ENCODE measurements around the gene SCAF1.

The SCAF1 gene

GRCh38 chr19:49691243-49692146 lies 49.5 kb downstream of the SCAF1 start:
- Histone ChIP-seq H3K4me3 (ENCODE audit: insufficient read length, low read depth) (peak overlapping the region; percentile 60), H3K4me1 (ENCODE audit: insufficient read depth, insufficient read length) (peaks cover 19% of the 10 kb centered on the region), H3K9ac (ENCODE audit: insufficient read length, low read depth) (peak overlapping the region; percentile 88), H3K36me3 (ENCODE audit: insufficient read depth, insufficient read length, low read length) (peaks cover 31% of the 10 kb centered on the region), H3K9me3 (ENCODE audit: insufficient read depth, low read length) (no peaks in the 10 kb centered on the region), H3K27me3 (ENCODE audit: insufficient read depth, insufficient read length) (no peaks in the 10 kb centered on the region)
- TF ChIP-seq SUZ12 (IDR thresholded peaks at IDR 0.05; ENCODE audit: extremely low read depth, insufficient read depth, insufficient read length) (no peak), ZNF274 (IDR thresholded peaks at IDR 0.05; ENCODE audit: low read depth, low read length) (no peak), YY1 (IDR thresholded peaks at IDR 0.05; ENCODE audit: insufficient read depth, insufficient read length) (no peak)
- no peak for DNase-seq (ENCODE audit: low read depth, low spot score)

- Histone ChIP-seq H3K9ac (ENCODE audit: insufficient read length, low read depth) (peak overlapping the region; percentile 64), H3K4me3 (ENCODE audit: insufficient read length, low read depth) (no peak overlapping the region), H3K9me3 (ENCODE audit: insufficient read depth, low read length) (no peaks in the 10 kb centered on the region), H3K4me1 (ENCODE audit: insufficient read depth, insufficient read length) (peaks cover 19% of the 10 kb centered on the region), H3K36me3 (ENCODE audit: insufficient read depth, insufficient read length, low read length) (peaks cover 27% of the 10 kb centered on the region), H3K27me3 (ENCODE audit: insufficient read depth, insufficient read length) (no peaks in the 10 kb centered on the region)
- no peak for TF ChIP-seq ZNF274 (IDR thresholded peaks at IDR 0.05; ENCODE audit: low read depth, low read length)
- TF ChIP-seq SUZ12 (IDR thresholded peaks at IDR 0.05; ENCODE audit: extremely low read depth, insufficient read depth, insufficient read length) = no peak
- no peak for TF ChIP-seq YY1 (IDR thresholded peaks at IDR 0.05; ENCODE audit: insufficient read depth, insufficient read length)
- no peak for DNase-seq (ENCODE audit: low read depth, low spot score)
Observed at GRCh38 chr19:49692147-49692506, 50.1 kb downstream of the SCAF1 start.

GRCh38 chr19:49696115-49696514 lies 54.1 kb downstream of the SCAF1 start:
- Histone ChIP-seq H3K36me3 (ENCODE audit: insufficient read depth, insufficient read length, low read length) (no peaks in the 10 kb centered on the region), H3K4me3 (ENCODE audit: insufficient read length, low read depth) (no peak overlapping the region), H3K27me3 (ENCODE audit: insufficient read depth, insufficient read length) (no peaks in the 10 kb centered on the region), H3K4me1 (ENCODE audit: insufficient read depth, insufficient read length) (peaks cover 3% of the 10 kb centered on the region), H3K9ac (ENCODE audit: insufficient read length, low read depth) (no peak overlapping the region), H3K9me3 (ENCODE audit: insufficient read depth, low read length) (no peaks in the 10 kb centered on the region)
- no peak for TF ChIP-seq SUZ12 (IDR thresholded peaks at IDR 0.05; ENCODE audit: extremely low read depth, insufficient read depth, insufficient read length)
- TF ChIP-seq ZNF274 (IDR thresholded peaks at IDR 0.05; ENCODE audit: low read depth, low read length) = no peak
- no peak for TF ChIP-seq YY1 (IDR thresholded peaks at IDR 0.05; ENCODE audit: insufficient read depth, insufficient read length)
- DNase-seq (ENCODE audit: low read depth, low spot score) = no peak

- peaks cover 3% of the 10 kb centered on the region for H3K4me1 ChIP-seq (ENCODE audit: insufficient read depth, insufficient read length)
- DNase-seq (ENCODE audit: low read depth, low spot score) = no peak
- TF ChIP-seq YY1 (IDR thresholded peaks at IDR 0.05; ENCODE audit: insufficient read depth, insufficient read length) (no peak), SUZ12 (IDR thresholded peaks at IDR 0.05; ENCODE audit: extremely low read depth, insufficient read depth, insufficient read length) (no peak), ZNF274 (IDR thresholded peaks at IDR 0.05; ENCODE audit: low read depth, low read length) (no peak)
- no peaks in the 10 kb centered on the region for H3K36me3 ChIP-seq (ENCODE audit: insufficient read depth, insufficient read length, low read length)
- no peak overlapping the region for H3K4me3 ChIP-seq (ENCODE audit: insufficient read length, low read depth)
- H3K9ac ChIP-seq (ENCODE audit: insufficient read length, low read depth) = no peak overlapping the region
- no peaks in the 10 kb centered on the region for H3K9me3 ChIP-seq (ENCODE audit: insufficient read depth, low read length)
- no peaks in the 10 kb centered on the region for H3K27me3 ChIP-seq (ENCODE audit: insufficient read depth, insufficient read length)
Observed at GRCh38 chr19:49696865-49697264, 54.9 kb downstream of the SCAF1 start.

DNA sequence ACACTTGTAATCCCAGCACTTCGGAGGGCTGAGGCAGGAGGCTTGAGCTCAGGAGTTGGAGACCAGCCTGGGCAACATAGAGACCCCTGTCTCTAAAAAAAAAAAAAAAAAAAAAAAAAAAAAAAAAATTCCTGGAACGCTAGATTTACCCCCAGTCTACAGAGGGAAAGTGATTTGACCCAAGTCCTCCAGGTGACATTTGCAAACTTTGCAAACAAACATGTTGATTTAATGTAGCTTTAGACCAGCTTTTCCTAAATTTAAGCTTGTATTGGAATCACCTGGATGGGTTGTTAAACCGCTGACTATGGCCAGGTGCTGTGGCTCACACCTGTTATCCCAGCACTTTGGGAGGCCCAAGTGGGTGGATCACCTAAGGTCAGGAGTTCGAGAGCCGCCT lies 57.4 kb downstream of the SCAF1 start:
- H3K4me3 ChIP-seq (ENCODE audit: insufficient read length, low read depth) = no peak overlapping the region
- H3K27me3 ChIP-seq (ENCODE audit: insufficient read depth, insufficient read length) = no peaks in the 10 kb centered on the region
- H3K36me3 ChIP-seq (ENCODE audit: insufficient read depth, insufficient read length, low read length) = no peaks in the 10 kb centered on the region
- TF ChIP-seq YY1 (IDR thresholded peaks at IDR 0.05; ENCODE audit: insufficient read depth, insufficient read length) (no peak), SUZ12 (IDR thresholded peaks at IDR 0.05; ENCODE audit: extremely low read depth, insufficient read depth, insufficient read length) (no peak), ZNF274 (IDR thresholded peaks at IDR 0.05; ENCODE audit: low read depth, low read length) (no peak)
- H3K9me3 ChIP-seq (ENCODE audit: insufficient read depth, low read length) = no peaks in the 10 kb centered on the region
- H3K9ac ChIP-seq (ENCODE audit: insufficient read length, low read depth) = no peak overlapping the region
- DNase-seq (ENCODE audit: low read depth, low spot score) = no peak
- H3K4me1 ChIP-seq (ENCODE audit: insufficient read depth, insufficient read length) = peaks cover 3% of the 10 kb centered on the region

DNA sequence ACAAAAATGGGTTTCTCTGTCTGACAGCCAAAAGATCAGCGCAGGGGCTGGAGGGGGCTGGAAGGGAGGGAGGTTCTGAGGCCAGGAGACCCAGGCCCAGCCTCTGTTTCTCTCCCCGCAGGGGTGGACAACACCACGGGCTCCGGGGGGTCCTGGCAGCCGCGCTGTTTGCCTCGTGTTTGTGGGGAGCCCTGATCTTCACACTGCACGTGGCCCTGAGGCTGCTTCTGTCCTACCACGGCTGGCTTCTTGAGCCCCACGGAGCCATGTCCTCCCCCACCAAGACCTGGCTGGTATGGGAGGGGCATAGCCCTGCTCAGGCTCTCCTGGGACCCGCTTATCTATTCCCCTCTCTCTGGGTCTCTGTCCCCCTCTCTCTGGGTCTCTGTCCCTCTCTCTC lies 58.6 kb downstream of the SCAF1 start:
- TF ChIP-seq YY1 (IDR thresholded peaks at IDR 0.05; ENCODE audit: insufficient read depth, insufficient read length) (no peak), SUZ12 (IDR thresholded peaks at IDR 0.05; ENCODE audit: extremely low read depth, insufficient read depth, insufficient read length) (no peak), ZNF274 (IDR thresholded peaks at IDR 0.05; ENCODE audit: low read depth, low read length) (no peak)
- Histone ChIP-seq H3K9me3 (ENCODE audit: insufficient read depth, low read length) (no peaks in the 10 kb centered on the region), H3K36me3 (ENCODE audit: insufficient read depth, insufficient read length, low read length) (no peaks in the 10 kb centered on the region), H3K4me3 (ENCODE audit: insufficient read length, low read depth) (no peak overlapping the region), H3K4me1 (ENCODE audit: insufficient read depth, insufficient read length) (peaks cover 3% of the 10 kb centered on the region), H3K27me3 (ENCODE audit: insufficient read depth, insufficient read length) (no peaks in the 10 kb centered on the region), H3K9ac (ENCODE audit: insufficient read length, low read depth) (peak overlapping the region; percentile 2)
- DNase-seq (ENCODE audit: low read depth, low spot score) = no peak

- no peak overlapping the region for H3K4me3 ChIP-seq (ENCODE audit: insufficient read length, low read depth)
Observed at GRCh38 chr19:49701271-49701786, 59.3 kb downstream of the SCAF1 start.

More at GRCh38 chr19:49701271-49701786, 59.3 kb downstream of the SCAF1 start:
- Histone ChIP-seq H3K27me3 (ENCODE audit: insufficient read depth, insufficient read length) (no peaks in the 10 kb centered on the region), H3K36me3 (ENCODE audit: insufficient read depth, insufficient read length, low read length) (no peaks in the 10 kb centered on the region), H3K4me1 (ENCODE audit: insufficient read depth, insufficient read length) (peaks cover 3% of the 10 kb centered on the region), H3K9ac (ENCODE audit: insufficient read length, low read depth) (no peak overlapping the region), H3K9me3 (ENCODE audit: insufficient read depth, low read length) (no peaks in the 10 kb centered on the region)
- TF ChIP-seq ZNF274 (IDR thresholded peaks at IDR 0.05; ENCODE audit: low read depth, low read length) (no peak), SUZ12 (IDR thresholded peaks at IDR 0.05; ENCODE audit: extremely low read depth, insufficient read depth, insufficient read length) (no peak), YY1 (IDR thresholded peaks at IDR 0.05; ENCODE audit: insufficient read depth, insufficient read length) (no peak)
- DNase-seq (ENCODE audit: low read depth, low spot score) = no peak

Data from NT2/D1 (cell line).